Aorta (tissue), 5 donors: ENCODE results near the gene USP30. TPM values are rescaled to one million over a fixed set of nuclear protein-coding genes. Genes with fewer than 3 reads are reported as not detected.

Source experiments
- ATAC-seq: fragments of 200-7000 bp; cut with Tn5 transposase; one replicate; pipeline ENCODE4 v1.9.1; 2022; ENCODE audit warnings: moderate library complexity; ENCODE audit not compliant: low FRiP score
- DNase-seq, 2 donors: peaks; one replicate each; pipeline ENCODE4 v3.0.0-alpha.2; 2020
- H3K27ac ChIP-seq, 2 donors: one replicate each; pipeline ENCODE4 v1.5.1; 2013; ENCODE audit warnings: low read length in 2 of 2, mild to moderate bottlenecking in 2 of 2, moderate library complexity in 2 of 2, control low read depth in 1 of 2, inconsistent platforms in 1 of 2, low read depth in 1 of 2
- H3K27me3 ChIP-seq, 2 donors: one replicate each; pipeline ENCODE4 v1.6.1; 2013; ENCODE audit warnings: control low read depth in 1 of 2, low read length in 1 of 2, mild to moderate bottlenecking in 1 of 2, moderate library complexity in 1 of 2; ENCODE audit not compliant: insufficient read depth in 2 of 2, control insufficient read depth in 1 of 2
- H3K36me3 ChIP-seq, 2 donors: one replicate each; pipeline ENCODE4 v1.6.1; 2013; ENCODE audit warnings: control low read depth in 1 of 2, low read length in 1 of 2, mild to moderate bottlenecking in 1 of 2; ENCODE audit not compliant: insufficient read depth in 2 of 2, control insufficient read depth in 1 of 2
- H3K4me1 ChIP-seq, 2 donors: one replicate each; pipeline ENCODE4 v1.6.1; 2013; ENCODE audit warnings: low read length in 2 of 2, control low read depth in 1 of 2, mild to moderate bottlenecking in 1 of 2, moderate library complexity in 1 of 2; ENCODE audit not compliant: insufficient read depth in 2 of 2, control insufficient read depth in 1 of 2
- H3K4me3 ChIP-seq, 2 donors: one replicate each; pipeline ENCODE4 v1.5.1; 2013; ENCODE audit warnings: low read length in 2 of 2, control low read depth in 1 of 2, mild to moderate bottlenecking in 1 of 2
- H3K9me3 ChIP-seq: one replicate; pipeline ENCODE4 v1.6.1; 2013; ENCODE audit warnings: mild to moderate bottlenecking, low read length; ENCODE audit not compliant: control insufficient read depth
- WGBS, 2 donors: extraction: QIAGEN DNeasy Blood & Tissue Kit; methylation state at CpG; one replicate each; pipeline ENCODE4 v1.1.7; 2013; 5-methylcytosine and 5-hydroxymethylcytosine counted together
- intact Hi-C, 2 donors: fragments of 100-400 bp; cut with DNase I; formaldehyde crosslinking; loops; one replicate each; pipeline versions ENCODE4 v1.14.2 to v1.15.0; 2022
- polyA plus RNA-seq, 2 donors: library from polyadenylated mRNA; stranded (reverse); fragments of 200-250 nt; gene quantifications; one replicate each; pipeline ENCODE4 v1.2.3, GENCODE V29; 2013
- total RNA-seq, 2 donors: library from RNA; stranded (reverse); fragmentation: NEBNext Ultra II Directional; extraction: Animal tissue kit (Norgen Biotek cat#: 25700); gene quantifications; one replicate each; pipeline ENCODE4 v1.2.1, GENCODE V29; 2021
- donor health status: healthy with polysubstance abuse.
- donor health status: Bipolar disorder and iron deficiency.
- donor health status: DM: no; HTN: no; CAD: no.
- donor health status: DM: no; HTN: no; CAD: no.
- donor health status: DM: yes; HTN: yes; CAD: no.

The USP30 gene
- total and polyA plus RNA-seq, 4 donors, result 4.1 to 14.8 (median 6.9) TPM

- WGBS, 2 donors, result 75 to 91% methylated on average over 4 of the region's 4 CpGs
- DNase-seq, result no peak
- Histone ChIP-seq H3K36me3 (no peaks in the 10 kb centered on the region), H3K9me3 (no peaks in the 10 kb centered on the region), H3K27ac (no peak overlapping the region), H3K4me1 (no peaks in the 10 kb centered on the region), H3K27me3 (no peaks in the 10 kb centered on the region), H3K4me3 (no peak overlapping the region)
- intact Hi-C loops, result no loop called here
- no peak for ATAC-seq
These were observed 68.2 kb downstream of the USP30 start for GRCh38 chr12:109120557-109120956.

- Histone ChIP-seq H3K27ac (no peak overlapping the region), H3K4me1 (no peaks in the 10 kb centered on the region)
- ATAC-seq, result no peak
These were observed 69.0 kb downstream of the USP30 start for GRCh38 chr12:109121346-109121880.

GRCh38 chr12:109124878-109125648 lies 72.7 kb downstream of the USP30 start:
- Histone ChIP-seq H3K4me1 (no peaks in the 10 kb centered on the region), H3K27me3 (no peaks in the 10 kb centered on the region), H3K4me3 (no peak overlapping the region), H3K27ac (no peak overlapping the region), H3K9me3 (no peaks in the 10 kb centered on the region), H3K36me3 (no peaks in the 10 kb centered on the region)
- ATAC-seq (no peak), DNase-seq (no peak)
- intact Hi-C loops, result no loop called here
- 84 to 85% methylated on average over 12 of the region's 12 CpGs for WGBS, 2 donors

More at GRCh38 chr12:109121346-109121880, 69.0 kb downstream of the USP30 start:
- H3K36me3 ChIP-seq, result no peaks in the 10 kb centered on the region
- no peaks in the 10 kb centered on the region for H3K9me3 ChIP-seq
- WGBS, 2 donors, result 94 to 100% methylated on average over 3 of the region's 3 CpGs
- H3K4me3 ChIP-seq, result no peak overlapping the region
- no peak for DNase-seq
- H3K27me3 ChIP-seq, result no peaks in the 10 kb centered on the region
- intact Hi-C loops, result no loop called here

- Histone ChIP-seq H3K9me3 (no peaks in the 10 kb centered on the region), H3K4me1 (no peaks in the 10 kb centered on the region), H3K36me3 (no peaks in the 10 kb centered on the region), H3K27me3 (no peaks in the 10 kb centered on the region), H3K27ac (no peak overlapping the region), H3K4me3 (no peak overlapping the region)
- intact Hi-C loops, result no loop called here
- 89 to 91% methylated on average over 7 of the region's 7 CpGs for WGBS, 2 donors
- DNase-seq, result no peak
- no peak for ATAC-seq
These were observed 73.4 kb downstream of the USP30 start for GRCh38 chr12:109125791-109126190.

- H3K9me3 ChIP-seq, result no peaks in the 10 kb centered on the region
- H3K27ac ChIP-seq, result no peak overlapping the region
- ATAC-seq (peak; percentile 55), DNase-seq (no peak)
- no peaks in the 10 kb centered on the region for H3K36me3 ChIP-seq
- intact Hi-C loops, result no loop called here
- H3K27me3 ChIP-seq, result no peaks in the 10 kb centered on the region
- no peak overlapping the region for H3K4me3 ChIP-seq
- no peaks in the 10 kb centered on the region for H3K4me1 ChIP-seq
- 64 to 68% methylated on average over 3 of the region's 3 CpGs for WGBS, 2 donors
These were observed 74.4 kb downstream of the USP30 start for GRCh38 chr12:109126784-109127183.

- Histone ChIP-seq H3K36me3 (no peaks in the 10 kb centered on the region), H3K9me3 (no peaks in the 10 kb centered on the region), H3K27ac (no peak overlapping the region), H3K4me3 (no peak overlapping the region), H3K4me1 (no peaks in the 10 kb centered on the region), H3K27me3 (no peaks in the 10 kb centered on the region)
- ATAC-seq (no peak), DNase-seq (no peak)
- intact Hi-C loops, result no loop called here
- WGBS, 2 donors, result 93 to 94% methylated on average over 13 of the region's 13 CpGs
These were observed 75.3 kb downstream of the USP30 start for GRCh38 chr12:109127533-109128242.

- intact Hi-C loops, result no loop called here
- Histone ChIP-seq H3K27me3 (no peaks in the 10 kb centered on the region), H3K4me1 (no peaks in the 10 kb centered on the region), H3K36me3 (no peaks in the 10 kb centered on the region), H3K9me3 (no peaks in the 10 kb centered on the region), H3K27ac (no peak overlapping the region), H3K4me3 (no peak overlapping the region)
- DNase-seq (no peak), ATAC-seq (no peak)
- WGBS, 2 donors, result 86 to 87% methylated on average over 15 of the region's 15 CpGs
These were observed 78.1 kb downstream of the USP30 start for GRCh38 chr12:109130297-109131153.

- Histone ChIP-seq H3K4me1 (no peaks in the 10 kb centered on the region), H3K27ac (peak overlapping the region in 1 of 2 donors; percentile 38), H3K36me3 (no peaks in the 10 kb centered on the region), H3K4me3 (no peak overlapping the region), H3K27me3 (no peaks in the 10 kb centered on the region), H3K9me3 (no peaks in the 10 kb centered on the region)
- ATAC-seq, result peak; percentile 73
- peak in 1 of 2 donors; percentile 59 for DNase-seq
- intact Hi-C loops, result no loop called here
- 21 to 30% methylated on average over 24 of the region's 24 CpGs for WGBS, 2 donors
These were observed 79.0 kb downstream of the USP30 start for GRCh38 chr12:109131154-109132050.
